ENCODE measurements around the gene RPL18.

Gene RPL18

DNA sequence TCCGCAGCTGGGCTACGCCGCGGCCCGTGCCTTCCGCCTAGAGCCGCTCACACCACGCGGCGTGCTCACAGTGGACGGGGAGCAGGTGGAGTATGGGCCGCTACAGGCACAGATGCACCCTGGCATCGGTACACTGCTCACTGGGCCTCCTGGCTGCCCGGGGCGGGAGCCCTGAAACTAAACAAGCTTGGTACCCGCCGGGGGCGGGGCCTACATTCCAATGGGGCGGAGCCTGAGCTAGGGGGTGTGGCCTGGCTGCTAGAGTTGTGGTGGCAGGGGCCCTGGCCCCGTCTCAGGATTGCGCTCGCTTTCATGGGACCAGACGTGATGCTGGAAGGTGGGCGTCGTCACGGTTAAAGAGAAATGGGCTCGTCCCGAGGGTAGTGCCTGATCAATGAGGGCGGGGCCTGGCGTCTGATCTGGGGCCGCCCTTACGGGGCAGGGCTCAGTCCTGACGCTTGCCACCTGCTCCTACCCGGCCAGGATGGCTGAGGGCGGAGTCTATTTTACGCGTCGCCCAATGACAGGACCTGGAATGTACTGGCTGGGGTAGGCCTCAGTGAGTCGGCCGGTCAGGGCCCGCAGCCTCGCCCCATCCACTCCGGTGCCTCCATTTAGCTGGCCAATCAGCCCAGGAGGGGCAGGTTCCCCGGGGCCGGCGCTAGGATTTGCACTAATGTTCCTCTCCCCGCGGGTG lies 10.8 kb upstream of the RPL18 start:
- no peak for DNase-seq

DNA sequence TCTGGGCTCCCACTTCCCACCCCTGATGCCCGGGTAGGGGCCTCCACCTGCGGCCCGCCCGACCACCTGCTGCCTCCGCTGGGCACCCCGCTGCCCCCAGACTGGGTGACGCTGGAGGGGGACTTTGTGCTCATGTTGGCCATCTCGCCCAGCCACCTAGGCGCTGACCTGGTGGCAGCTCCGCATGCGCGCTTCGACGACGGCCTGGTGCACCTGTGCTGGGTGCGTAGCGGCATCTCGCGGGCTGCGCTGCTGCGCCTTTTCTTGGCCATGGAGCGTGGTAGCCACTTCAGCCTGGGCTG lies 10.3 kb upstream of the RPL18 start:
- no peak for DNase-seq

DNA sequence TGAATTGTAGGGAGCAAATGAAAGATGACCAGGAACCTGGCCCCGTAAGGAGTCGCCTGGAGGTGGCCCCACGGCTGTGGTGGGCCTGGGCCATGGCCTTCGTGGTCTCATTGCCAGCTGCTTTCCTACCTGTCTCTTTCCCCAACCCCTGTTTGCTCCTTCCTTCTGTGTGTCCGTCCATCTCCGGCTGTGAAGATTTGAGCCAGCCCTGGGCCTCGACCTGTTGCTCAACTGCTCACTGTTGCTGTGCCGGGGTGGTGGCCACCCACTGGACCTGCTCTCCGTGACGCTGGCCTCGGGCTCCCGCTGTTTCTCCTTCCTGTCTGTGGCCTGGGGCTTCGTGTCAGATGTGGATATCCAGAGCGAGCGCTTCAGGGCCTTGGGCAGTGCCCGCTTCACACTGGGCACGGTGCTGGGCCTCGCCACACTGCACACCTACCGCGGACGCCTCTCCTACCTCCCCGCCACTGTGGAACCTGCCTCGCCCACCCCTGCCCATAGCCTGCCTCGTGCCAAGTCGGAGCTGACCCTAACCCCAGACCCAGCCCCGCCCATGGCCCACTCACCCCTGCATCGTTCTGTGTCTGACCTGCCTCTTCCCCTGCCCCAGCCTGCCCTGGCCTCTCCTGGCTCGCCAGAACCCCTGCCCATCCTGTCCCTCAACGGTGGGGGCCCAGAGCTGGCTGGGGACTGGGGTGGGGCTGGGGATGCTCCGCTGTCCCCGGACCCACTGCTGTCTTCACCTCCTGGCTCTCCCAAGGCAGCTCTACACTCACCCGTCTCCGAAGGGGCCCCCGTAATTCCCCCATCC lies 9.7 kb upstream of the RPL18 start:
- peak in 1 of 2 donors; percentile 52 for DNase-seq

DNA sequence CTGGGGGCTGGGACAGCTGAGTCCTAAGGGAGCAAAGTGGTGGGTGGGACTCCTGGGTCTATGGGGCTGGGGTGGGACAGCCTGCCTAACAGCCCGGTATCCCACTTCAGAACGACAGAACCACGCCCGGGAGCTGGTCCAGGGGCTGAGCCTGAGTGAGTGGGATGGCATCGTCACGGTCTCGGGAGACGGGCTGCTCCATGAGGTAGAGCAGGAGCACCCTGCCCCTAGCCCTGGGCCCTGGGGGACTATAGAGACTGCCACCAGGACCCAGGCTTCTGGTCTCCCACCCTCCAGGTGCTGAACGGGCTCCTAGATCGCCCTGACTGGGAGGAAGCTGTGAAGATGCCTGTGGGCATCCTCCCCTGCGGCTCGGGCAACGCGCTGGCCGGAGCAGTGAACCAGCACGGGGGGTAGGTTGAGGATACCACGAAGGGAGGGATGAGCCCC lies 8.9 kb upstream of the RPL18 start:
- DNase-seq = no peak

DNA sequence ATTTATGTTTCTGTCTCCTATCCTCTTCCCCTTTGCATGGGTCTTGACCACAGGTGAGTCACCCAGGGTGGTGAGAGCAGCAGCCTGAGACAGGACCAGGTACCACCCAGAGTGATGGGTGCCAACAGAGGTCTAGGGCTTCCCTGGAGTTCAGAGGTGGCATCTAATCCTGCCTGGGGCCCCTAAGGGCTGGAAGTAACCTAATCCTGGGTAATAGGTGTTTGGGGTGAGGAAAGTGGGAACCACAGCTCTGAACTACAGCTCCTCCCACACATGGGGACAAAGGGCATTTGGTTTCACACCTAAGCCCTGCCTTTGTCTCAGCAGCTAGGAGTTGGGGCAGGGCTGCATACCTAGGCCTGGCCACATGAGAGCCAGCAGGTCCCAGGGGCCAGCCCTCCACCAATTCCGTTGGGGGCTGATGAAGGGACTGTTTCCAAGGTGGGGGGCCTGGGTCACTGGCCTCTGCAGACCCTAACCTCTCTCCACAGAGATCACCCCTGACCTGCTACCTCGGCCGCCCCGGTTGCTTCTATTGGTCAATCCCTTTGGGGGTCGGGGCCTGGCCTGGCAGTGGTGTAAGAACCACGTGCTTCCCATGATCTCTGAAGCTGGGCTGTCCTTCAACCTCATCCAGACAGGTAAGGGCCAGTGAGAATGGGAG lies 8.4 kb upstream of the RPL18 start:
- no peak for DNase-seq

DNA sequence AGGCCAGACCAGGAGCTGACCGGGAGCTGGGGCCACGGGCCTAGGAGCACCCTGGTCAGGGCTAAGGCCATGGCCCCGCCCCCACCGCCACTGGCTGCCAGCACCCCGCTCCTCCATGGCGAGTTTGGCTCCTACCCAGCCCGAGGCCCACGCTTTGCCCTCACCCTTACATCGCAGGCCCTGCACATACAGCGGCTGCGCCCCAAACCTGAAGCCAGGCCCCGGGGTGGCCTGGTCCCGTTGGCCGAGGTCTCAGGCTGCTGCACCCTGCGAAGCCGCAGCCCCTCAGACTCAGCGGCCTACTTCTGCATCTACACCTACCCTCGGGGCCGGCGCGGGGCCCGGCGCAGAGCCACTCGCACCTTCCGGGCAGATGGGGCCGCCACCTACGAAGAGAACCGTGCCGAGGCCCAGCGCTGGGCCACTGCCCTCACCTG lies 6.9 kb upstream of the RPL18 start:
- DNase-seq = no peak

DNA sequence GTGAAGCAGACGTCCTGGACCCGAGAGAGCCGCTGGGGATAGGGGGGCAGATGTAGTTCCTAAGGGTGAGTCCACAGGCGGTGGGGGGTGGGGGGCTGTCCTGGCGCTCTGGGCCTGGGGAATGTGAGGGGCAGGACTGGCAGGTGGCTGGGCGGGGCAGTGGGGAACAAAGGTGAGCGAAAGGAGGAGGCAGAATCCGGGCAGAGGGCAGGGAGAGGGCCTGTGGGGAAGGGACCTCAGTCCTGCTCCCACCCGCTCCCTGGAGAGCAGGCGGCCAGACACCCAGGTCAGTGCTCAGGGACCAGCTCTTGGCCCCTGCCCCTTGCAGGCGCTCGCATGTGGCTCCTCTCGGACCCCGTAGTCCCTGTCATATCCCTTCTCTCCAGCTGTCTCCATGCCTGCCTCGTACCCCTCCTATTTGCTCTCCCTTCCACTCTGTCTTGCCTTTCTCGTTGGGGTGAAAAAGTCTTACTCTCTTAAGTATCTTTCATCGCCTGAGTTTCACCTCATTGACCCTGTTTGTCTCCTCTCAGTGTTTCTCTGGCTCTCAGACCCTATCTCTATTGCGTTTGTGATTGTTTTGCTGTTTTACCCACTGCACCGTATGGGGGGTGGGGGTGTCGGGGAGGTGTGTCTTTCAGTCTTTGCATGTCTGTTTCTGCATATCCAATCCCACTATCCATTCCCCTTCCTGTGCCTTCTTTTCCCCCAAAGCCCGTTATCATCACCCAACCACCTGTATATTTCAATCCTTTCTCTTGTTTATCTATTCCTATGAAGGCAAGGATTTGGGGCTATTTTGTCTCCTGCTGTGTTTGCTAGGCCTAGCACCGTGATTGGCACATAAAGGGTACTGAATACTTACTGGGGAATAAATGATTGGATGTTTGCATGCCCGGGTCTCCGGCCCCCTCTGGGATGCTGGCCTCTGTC lies 6.1 kb upstream of the RPL18 start:
- no peak for DNase-seq

DNA sequence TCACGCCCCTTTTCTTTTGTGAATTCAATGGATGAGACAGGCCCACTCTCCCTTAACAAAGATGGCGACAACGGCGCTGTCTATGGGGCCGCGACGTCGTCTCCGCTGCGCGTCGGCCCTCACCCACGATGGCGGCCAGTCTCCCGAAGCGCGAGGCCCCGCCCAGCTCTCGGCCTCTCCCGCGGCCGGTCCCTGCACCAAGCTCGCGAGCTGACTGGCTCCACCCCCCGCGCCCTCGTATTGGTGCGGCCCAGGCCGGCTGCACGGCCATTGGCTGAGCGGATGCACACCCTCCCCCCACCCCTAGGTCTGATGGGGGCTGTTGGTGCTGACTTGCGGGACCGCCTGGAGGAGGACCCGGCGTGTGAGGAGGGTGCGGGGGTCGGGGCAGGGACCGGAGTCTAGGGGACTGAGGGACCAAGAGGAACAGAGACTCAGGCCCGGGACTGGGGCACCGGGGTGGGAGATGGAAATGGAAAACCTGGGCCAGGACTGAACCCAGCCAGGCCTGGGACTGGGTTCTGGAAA lies 5.2 kb upstream of the RPL18 start:
- peak; percentile 92 to 93 for DNase-seq

DNA sequence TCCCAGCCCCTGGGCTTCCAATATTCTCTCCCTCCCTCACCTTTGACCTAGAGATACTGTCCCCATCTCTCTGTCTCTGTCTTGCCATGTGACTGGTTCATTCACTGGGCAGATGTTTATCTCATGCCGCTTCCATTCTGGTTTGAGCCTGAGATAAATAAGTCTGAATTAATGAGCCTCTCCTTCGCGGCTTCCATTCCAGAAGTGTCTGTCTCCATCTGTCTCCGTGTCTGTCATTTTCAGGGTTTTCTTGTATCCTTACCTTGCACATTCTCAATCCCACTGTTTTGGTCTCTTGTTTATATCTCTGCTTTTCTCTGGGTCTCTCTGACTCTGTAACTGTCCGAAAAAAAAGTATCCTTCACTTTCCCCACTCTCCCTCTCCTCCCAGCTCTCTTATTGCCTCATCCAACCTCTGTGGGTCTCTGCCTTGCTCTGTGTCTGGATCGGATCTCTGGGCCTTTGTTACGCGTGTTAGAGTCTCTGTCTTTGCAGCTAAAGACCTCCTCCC lies 4.6 kb upstream of the RPL18 start:
- no peak for DNase-seq

DNA sequence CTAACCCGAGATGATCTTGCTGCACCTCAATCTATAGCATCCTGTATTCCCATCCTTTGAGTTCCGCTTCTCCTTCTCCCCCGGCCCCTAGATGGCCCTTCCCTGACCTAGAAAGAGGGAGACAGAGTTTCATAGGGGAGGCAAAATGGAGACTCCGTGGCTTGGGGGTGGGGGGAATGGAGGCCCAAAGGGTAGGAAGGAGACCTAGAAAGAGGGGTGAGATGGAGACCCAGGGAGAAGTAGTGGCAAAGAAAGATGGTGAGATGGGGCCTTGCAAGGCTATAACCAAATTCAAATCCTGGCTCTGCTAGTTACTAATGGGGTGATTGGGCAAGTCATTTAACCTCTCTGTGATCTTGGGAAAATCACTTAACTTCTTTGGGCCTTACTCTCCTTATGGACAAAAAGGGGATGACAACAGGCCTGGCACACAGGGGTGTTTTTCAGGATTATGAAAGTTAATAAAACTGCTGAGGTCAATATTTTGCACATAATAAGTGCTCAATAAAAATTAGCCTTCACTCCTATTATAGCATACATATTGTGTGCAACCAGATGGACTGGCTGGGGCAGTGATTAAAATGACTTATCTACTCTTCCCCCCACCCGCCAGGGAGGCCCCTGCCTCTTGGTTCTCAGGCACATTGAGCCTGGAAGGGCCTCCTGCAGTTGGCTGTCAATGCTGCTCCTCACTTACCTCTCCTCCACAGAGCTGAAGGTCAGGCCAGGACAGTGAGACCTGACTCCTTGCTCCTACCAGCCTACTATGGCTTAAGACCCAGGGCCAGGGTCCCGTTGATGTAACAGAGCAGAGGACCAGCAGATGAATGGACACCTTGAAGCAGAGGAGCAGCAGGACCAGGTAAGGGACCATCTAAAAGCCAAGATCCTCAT lies 961 bp upstream of the RPL18 start:
- DNase-seq = no peak

DNA sequence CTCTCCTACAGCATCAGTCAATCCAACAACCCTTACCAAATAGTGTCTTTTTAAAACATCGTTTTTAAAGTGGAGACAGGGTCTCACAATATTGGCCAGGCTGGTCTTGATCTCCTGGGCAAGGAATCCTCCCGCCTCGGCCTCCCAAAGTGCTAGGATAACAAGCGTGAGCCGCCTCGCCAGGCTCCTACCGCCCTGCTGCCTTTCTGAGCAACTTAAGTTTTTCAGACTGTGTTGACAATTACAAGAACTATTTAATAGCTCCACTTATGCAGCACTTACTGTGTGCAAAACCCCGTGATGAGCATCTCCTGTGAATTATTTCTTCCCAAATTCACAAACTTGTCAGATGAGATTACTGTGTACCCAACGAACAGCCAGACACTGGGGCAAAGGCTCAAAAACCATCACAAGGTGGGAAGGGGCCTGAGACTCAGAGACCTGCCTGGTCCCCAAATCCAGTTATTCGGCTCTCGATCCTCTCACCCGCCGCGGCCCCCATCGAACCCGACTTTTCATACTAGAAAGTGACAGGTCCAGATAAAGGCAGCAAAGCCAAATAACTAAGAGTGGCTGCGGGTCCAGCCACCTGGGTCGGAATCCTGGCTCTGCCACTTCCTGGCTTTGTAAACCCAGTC lies 581 bp downstream of the RPL18 start:
- DNase-seq = no peak

DNA sequence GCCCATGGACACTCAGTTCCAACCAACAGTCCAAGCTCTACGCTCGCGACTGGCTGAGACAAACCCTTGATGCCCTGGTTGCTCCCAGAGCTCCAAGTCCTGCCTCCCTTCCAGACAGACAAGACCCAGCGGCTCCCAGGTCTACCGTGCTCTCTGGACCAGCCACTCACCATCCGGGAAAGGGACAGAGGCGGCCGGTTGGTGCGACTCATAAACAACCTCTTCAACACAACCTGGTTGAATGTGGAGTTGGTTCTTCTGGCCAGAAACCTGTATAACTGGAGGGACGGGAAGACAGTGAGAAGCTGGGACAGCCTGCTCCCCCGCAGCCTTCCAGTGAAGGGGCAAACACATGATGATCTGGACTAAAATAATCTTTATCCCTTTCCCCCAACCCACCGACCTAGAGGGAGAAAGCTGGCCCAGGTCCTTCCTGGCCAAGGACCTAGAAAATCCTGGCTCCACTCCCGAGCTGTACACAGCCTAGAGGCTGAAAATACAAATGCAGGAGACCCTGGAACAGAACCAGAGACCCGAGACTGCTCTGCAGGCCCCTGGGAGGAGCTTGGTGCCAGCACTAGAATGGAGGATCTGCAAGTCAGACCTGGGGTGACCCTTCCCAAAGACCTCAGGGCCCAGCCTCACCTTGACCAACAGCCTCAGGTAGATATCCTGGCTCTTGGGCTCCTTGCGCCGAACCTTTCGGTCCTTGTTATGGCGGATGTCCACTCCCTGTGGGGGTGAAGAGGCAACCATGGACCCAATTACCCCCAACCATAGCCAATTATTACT lies 1.6 kb downstream of the RPL18 start:
- DNase-seq = no peak

DNA sequence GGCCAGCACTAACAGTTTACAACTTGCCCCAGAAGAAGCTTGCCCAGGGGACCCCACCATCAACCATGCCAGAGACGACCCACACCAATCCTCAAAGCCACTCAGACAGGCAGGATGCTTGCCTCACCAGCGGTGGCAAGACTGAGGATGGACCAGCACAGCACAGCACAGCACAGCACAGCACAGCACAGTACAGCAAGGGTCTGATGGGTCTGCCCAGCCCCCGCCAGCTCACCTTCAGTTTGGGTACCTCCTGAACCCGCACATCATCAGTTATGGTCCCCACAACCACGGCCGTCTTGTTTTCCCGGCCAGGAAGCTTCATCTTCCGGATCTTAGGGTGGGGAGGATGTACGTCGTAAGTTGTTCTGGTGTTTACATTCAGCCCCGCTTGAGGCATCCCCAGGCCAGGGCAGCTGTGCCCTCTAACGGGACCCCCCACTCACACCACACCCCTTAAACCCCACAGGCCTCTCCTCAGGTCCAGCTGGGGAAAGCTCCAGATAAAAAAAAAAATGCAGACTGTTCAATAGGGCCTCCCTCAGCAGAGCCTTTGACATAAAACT lies 2.4 kb downstream of the RPL18 start:
- DNase-seq = no peak

DNA sequence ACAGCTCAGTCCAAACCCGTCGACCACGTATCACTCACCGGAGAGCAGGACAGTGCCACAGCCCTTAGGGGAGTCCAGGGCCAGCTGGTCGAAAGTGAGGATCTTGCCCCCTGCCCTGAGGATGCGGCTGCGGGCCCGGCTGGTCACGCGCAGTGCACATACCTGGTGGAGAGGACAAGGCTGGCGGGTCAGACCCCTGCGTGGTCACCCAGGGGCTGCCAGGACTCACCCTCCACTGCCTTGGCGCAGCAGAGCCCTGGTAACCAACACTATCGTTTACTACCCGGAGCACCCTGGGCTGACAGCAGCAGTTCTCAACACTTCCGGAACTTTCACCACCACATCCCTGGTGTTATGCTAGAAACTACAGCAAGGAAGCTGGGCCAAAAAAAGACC lies 2.9 kb downstream of the RPL18 start:
- no peak for DNase-seq

DNA sequence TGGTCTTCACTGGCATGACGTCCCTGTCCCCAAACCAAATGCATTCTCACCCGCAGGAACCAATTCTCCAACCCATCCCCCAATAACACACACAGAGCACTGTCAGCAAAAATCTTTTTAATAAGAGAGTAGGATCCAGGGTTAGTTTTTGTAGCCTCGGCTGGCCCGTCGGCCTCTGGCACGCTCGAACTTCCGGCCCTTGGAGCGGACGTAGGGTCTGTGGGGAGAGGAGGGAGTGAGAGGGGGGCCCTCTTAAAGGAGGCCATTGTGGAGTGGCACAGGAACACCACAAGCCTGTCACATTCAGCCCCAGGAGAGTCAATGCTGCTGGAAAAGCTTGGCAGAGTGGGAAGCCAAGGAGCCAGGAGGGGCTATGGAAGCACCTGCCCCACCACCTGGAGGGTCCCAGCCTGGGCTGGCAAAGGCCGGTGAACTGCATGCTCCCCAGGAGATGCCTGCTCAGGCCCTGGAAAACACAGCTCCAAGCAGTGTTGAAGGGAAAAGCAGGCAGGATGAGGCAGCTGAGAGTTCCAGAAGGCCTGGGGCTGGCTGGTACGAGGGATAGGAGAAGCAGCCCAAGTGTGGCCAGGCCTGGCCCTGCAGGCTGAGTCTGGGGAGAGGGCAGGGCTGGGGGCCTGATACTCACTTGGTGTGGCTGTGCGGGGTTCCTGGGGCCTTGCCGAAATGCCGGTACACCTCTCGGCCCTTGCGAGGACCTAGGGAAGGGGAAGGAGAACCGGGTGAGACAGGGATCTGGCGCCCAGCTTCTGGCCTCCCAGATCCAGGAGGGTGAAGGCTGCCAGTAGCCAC lies 3.5 kb downstream of the RPL18 start:
- DNase-seq = no peak

DNA sequence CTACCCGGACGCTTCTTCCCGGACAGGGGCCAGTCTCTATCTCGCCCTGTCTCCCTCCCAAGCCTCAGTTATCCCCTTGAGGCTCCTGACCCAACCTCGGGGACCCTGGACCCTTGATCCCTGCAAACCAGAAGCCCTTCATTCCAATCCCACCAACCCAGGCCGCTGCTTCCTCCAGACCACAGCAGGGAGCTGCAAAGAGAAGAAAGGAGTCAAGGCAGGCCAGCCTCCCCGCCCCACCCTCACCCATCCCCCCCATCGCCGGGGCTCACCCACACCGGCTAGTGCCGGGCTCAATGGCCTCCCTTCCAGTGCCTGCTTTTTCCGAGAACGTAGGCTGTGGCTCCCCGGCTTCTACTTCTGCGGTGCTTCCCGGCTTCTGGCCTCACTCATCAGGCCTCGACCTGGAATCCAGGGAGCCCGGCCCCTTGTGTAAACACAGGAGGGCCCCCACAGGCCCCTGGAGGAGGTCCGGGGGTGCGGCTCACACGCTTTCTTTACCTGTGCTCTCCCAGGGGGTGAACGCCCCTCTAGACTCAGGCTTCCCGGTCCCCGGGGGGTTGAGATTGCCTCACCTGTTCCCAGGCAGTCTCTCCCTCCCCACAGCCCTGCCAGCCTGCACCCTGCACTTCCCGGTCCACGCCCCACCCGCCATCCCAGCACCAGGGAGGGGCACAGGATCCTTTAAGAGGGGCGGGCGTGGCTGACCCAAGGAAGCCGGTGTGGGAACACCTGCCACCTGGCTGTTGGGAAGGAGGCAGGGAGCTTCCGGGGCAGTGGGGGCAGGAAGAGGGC lies 4.3 kb downstream of the RPL18 start, which contains the start of gene FAM83E:
FAM83E (minus strand) TSS at position 641 of the 795 bp plus-strand sequence. CDS start 1,704 bp downstream, outside the sequence.
- DNase-seq = no peak

DNA sequence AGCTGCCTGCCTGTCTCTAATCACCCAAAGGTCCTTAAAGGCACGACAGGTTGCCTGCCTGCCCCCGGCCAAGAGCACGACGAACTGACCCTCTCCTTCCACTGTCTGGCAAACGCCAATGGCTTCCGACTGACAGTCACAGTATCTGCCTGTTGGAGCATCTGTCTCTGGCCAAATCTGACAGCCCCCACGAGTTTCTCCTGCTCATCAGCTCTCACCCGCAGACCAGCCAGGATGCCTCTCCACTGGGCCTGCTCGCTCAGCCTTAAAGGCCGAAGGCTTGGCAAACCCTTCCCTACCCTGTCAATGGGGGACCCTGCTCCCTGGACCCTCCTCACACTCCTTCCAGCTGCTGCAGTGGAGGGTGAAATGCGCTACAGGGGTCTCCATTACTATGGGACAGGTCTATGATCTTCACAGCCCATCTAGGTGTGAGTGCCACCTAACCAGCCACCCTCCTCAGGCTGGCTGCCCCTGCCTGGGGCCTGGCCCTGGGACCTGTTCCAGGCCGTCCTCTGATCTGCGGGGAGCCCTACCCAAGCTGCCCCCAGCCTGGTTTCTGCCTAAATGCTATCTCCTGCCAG lies 5.0 kb downstream of the RPL18 start:
- DNase-seq = no peak

Data from inflammatory macrophage (primary cell).